GM23338 (cell line): Measurements from ENCODE around the gene XYLT1. TPM values are rescaled to one million over a fixed set of nuclear protein-coding genes. Genes with fewer than 3 reads are reported as not detected.

Experiments
- ATAC-seq: fragments of 200-7000 bp; cut with Tn5 transposase; 3 replicates; pipeline ENCODE4 v1.9.1; 2020
- DNase-seq: peaks from one replicate; pipeline ENCODE4 v3.0.0-alpha.2; 2015; ENCODE audit warnings: low spot score
- H2AFZ ChIP-seq: fragments of 200-600 bp; sonication (generic); 2 replicates; pipeline ENCODE4 v1.8.0; 2016; ENCODE audit warnings: antibody characterized with exemption, mild to moderate bottlenecking, moderate library complexity
- H3F3A ChIP-seq: fragments of 200-600 bp; sonication (generic); replicated peaks from 2 replicates; pipeline ENCODE4 v1.8.0; 2017; ENCODE audit warnings: antibody characterized with exemption, mixed run types, low read depth
- H3K27ac ChIP-seq: fragments of 200-600 bp; sonication (generic); 2 replicates; pipeline ENCODE4 v1.6.1; 2016; ENCODE audit warnings: low read depth
- H3K27me3 ChIP-seq: fragments of 200-600 bp; sonication (generic); 2 replicates; pipeline ENCODE4 v1.8.0; 2016; ENCODE audit warnings: mild to moderate bottlenecking, mixed run types, moderate library complexity; ENCODE audit not compliant: insufficient read depth
- H3K36me3 ChIP-seq: fragments of 200-600 bp; sonication (generic); 2 replicates; pipeline ENCODE4 v1.8.0; 2016; ENCODE audit warnings: mild to moderate bottlenecking; ENCODE audit not compliant: insufficient read depth
- H3K4me1 ChIP-seq: fragments of 200-600 bp; sonication (generic); 2 replicates; pipeline ENCODE4 v1.8.0; 2016; ENCODE audit warnings: mild to moderate bottlenecking, moderate library complexity; ENCODE audit not compliant: insufficient read depth
- H3K4me2 ChIP-seq: fragments of 200-600 bp; sonication (generic); 2 replicates; pipeline ENCODE4 v1.7.1; 2017; ENCODE audit warnings: mixed run types
- H3K4me3 ChIP-seq: fragments of 200-600 bp; sonication (generic); 2 replicates; pipeline ENCODE4 v1.6.1; 2016; ENCODE audit warnings: mixed run types
- H3K79me2 ChIP-seq: fragments of 200-600 bp; sonication (generic); replicated peaks from 2 replicates; pipeline ENCODE4 v1.8.0; 2017; ENCODE audit warnings: mild to moderate bottlenecking; ENCODE audit not compliant: insufficient read depth
- H3K9me2 ChIP-seq: fragments of 200-600 bp; sonication (generic); 2 replicates; pipeline ENCODE4 v1.8.0; 2017; ENCODE audit not compliant: insufficient read depth
- H4K20me1 ChIP-seq: fragments of 200-600 bp; sonication (generic); replicated peaks from 2 replicates; pipeline ENCODE4 v1.8.0; 2017; ENCODE audit warnings: mild to moderate bottlenecking; ENCODE audit not compliant: insufficient read depth
- H3K27ac Mint-ChIP-seq: 2 replicates; pipeline ENCODE4 v1.8.0; 2020; ENCODE audit warnings: inconsistent platforms, mild to moderate bottlenecking, moderate library complexity, mixed read lengths
- H3K27me3 Mint-ChIP-seq: 3 replicates; pipeline ENCODE4 v1.8.0; 2022; ENCODE audit warnings: low read depth, mild to moderate bottlenecking, moderate library complexity, mixed read lengths, inconsistent platforms; ENCODE audit not compliant: insufficient read depth, poor library complexity
- H3K36me3 Mint-ChIP-seq: 3 replicates; pipeline ENCODE4 v1.8.0; 2021; ENCODE audit warnings: low read depth, mild to moderate bottlenecking, inconsistent platforms, moderate library complexity, mixed read lengths
- H3K4me1 Mint-ChIP-seq: 3 replicates; pipeline ENCODE4 v1.8.0; 2020; ENCODE audit warnings: mild to moderate bottlenecking, inconsistent platforms, mixed read lengths
- H3K4me3 Mint-ChIP-seq: 3 replicates; pipeline ENCODE4 v1.8.0; 2021; ENCODE audit warnings: moderate library complexity, mild to moderate bottlenecking, inconsistent platforms, mixed read lengths
- H3K9me3 Mint-ChIP-seq: 3 replicates; pipeline ENCODE4 v1.8.0; 2020; ENCODE audit warnings: moderate library complexity, mild to moderate bottlenecking, inconsistent platforms, mixed read lengths
- CTCF ChIP-seq, 2 experiments: fragments of 200-600 bp in 1 of 2; sonication (generic) in 1 of 2; conservative IDR thresholded peaks; 2 replicates each; pipeline versions ENCODE4 v1.5.1 to v1.6.1; 2016 to 2017; ENCODE audit warnings: antibody characterized with exemption in 2 of 2, low read depth in 2 of 2, mild to moderate bottlenecking in 2 of 2, moderate library complexity in 1 of 2
- ETS1 ChIP-seq: IDR thresholded peaks from 2 replicates; pipeline ENCODE4 v1.6.1; 2016; ENCODE audit warnings: antibody characterized with exemption
- EZH2phosphoT487 ChIP-seq: fragments of 200-600 bp; sonication (generic); IDR thresholded peaks from one replicate; pipeline ENCODE4 v1.8.1; 2018; ENCODE audit warnings: antibody characterized with exemption; ENCODE audit not compliant: unreplicated experiment
- NANOG ChIP-seq: IDR thresholded peaks from 2 replicates; pipeline ENCODE4 v1.6.1; 2016; ENCODE audit warnings: antibody characterized with exemption, borderline replicate concordance
- ZNF462 ChIP-seq: fragments of 250-450 bp; sonication (Bioruptor Pico); IDR thresholded peaks from 2 replicates; pipeline ENCODE4 v1.5.0; 2020; ENCODE audit warnings: mild to moderate bottlenecking, moderate library complexity
- polyA plus RNA-seq: library from polyadenylated mRNA; unstranded; fragments of >200 nt; fragmentation: Nextera tagmentation; extraction: Ambion mirVana; gene quantifications from 2 replicates; pipeline ENCODE4 v1.2.1, GENCODE V29; 2016
- total RNA-seq: library from RNA; depleted of rRNA; stranded (reverse); fragments of >200 nt; shearing (Covaris generic); gene quantifications from 2 replicates; pipeline ENCODE4 v1.2.3, GENCODE V29; 2014

XYLT1 gene
- total and polyA plus RNA-seq, 2 experiments from 2014 or later, result 3.5 to 24.7 TPM

- no peak for TF ChIP-seq ZNF462 (CRISPR knock-in tag)
- no peak for TF ChIP-seq NANOG
- no peak for TF ChIP-seq ETS1
Measured at GRCh38 chr16:17468611-17469010, 2.1 kb downstream of the XYLT1 start (continued).

GRCh38 chr16:17467923-17468540 is 2.7 kb downstream of the XYLT1 start:
- H3K4me1 Mint-ChIP-seq, result peaks cover 54% of the 10 kb centered on the region
- peak overlapping the region; percentile 77 for H3K4me3 Mint-ChIP-seq
- Histone ChIP-seq H3K79me2 (peaks cover 65% of the 10 kb centered on the region), H3K27me3 (peaks cover 28% of the 10 kb centered on the region), H3K4me2 (peak overlapping the region; percentile 91), H3K4me1 (peaks cover 55% of the 10 kb centered on the region), H2AFZ (no peak overlapping the region), H3K4me3 (peak overlapping the region; percentile 83; the same call in 1 of the 2 replicates), H3K27ac (peak overlapping the region; percentile 16; the same call in 1 of the 2 replicates), H3K36me3 (no peaks in the 10 kb centered on the region), H3K9me2 (no peaks in the 10 kb centered on the region), H4K20me1 (peaks cover 12% of the 10 kb centered on the region; the same call in 1 of the 2 replicates), H3F3A (peaks cover 5% of the 10 kb centered on the region; the same call in 1 of the 2 replicates)
- H3K9me3 Mint-ChIP-seq, result no peaks in the 10 kb centered on the region; the same call in 1 of the 3 replicates
- peaks cover 13% of the 10 kb centered on the region for H3K36me3 Mint-ChIP-seq
- H3K27me3 Mint-ChIP-seq, result peaks cover 32% of the 10 kb centered on the region
- H3K27ac Mint-ChIP-seq, result no peak overlapping the region
- peak; percentile 85 for DNase-seq
- peak; percentile 78 for ATAC-seq
- TF ChIP-seq CTCF (conservative IDR thresholded peaks at IDR 0.05; ENCODE audit: low read depth in 2 of 2), result peak; percentile 85 to 93
- no peak for TF ChIP-seq EZH2phosphoT487
